Measurements from ENCODE around the gene IMP4.

IMP4 gene

GRCh38 chr2:130336877-130337734, 5.6 kb upstream of the IMP4 start:
- DNase-seq = peak; percentile 45

- peak; percentile 68 for DNase-seq
Measured at GRCh38 chr2:130337735-130338325, 4.9 kb upstream of the IMP4 start.

GRCh38 chr2:130338793-130339345, 3.8 kb upstream of the IMP4 start:
- DNase-seq = no peak

GRCh38 chr2:130339885-130340745, 2.6 kb upstream of the IMP4 start:
- no peak for DNase-seq

GRCh38 chr2:130341562-130342019, 1.1 kb upstream of the IMP4 start:
- no peak for DNase-seq

- DNase-seq = peak; percentile 95
Measured at GRCh38 chr2:130342020-130342532, 621 bp upstream of the IMP4 start.

GRCh38 chr2:130344578-130344977, 1.9 kb downstream of the IMP4 start:
- DNase-seq = no peak

- no peak for DNase-seq
Measured at GRCh38 chr2:130345091-130345490, 2.4 kb downstream of the IMP4 start.

- no peak for DNase-seq
Measured at GRCh38 chr2:130345611-130346010, 2.9 kb downstream of the IMP4 start.

GRCh38 chr2:130346041-130346740, 3.5 kb downstream of the IMP4 start:
- DNase-seq = no peak

GRCh38 chr2:130346741-130347066, 4.0 kb downstream of the IMP4 start:
- no peak for DNase-seq

- DNase-seq = no peak
Measured at GRCh38 chr2:130347220-130347925, 4.7 kb downstream of the IMP4 start.

GRCh38 chr2:130349174-130349573, 6.5 kb downstream of the IMP4 start:
- no peak for DNase-seq

- no peak for DNase-seq
Measured at GRCh38 chr2:130351711-130352110, 9.0 kb downstream of the IMP4 start.

- no peak for DNase-seq
Measured at GRCh38 chr2:130352237-130352636, 9.5 kb downstream of the IMP4 start.

- no peak for DNase-seq
Measured at GRCh38 chr2:130353291-130354138, 10.8 kb downstream of the IMP4 start.

GRCh38 chr2:130354139-130354428, 11.4 kb downstream of the IMP4 start:
- no peak for DNase-seq

- no peak for DNase-seq
Measured at GRCh38 chr2:130355172-130355577, 12.5 kb downstream of the IMP4 start.

- DNase-seq = peak; percentile 88
Measured at GRCh38 chr2:130355578-130356431, 13.1 kb downstream of the IMP4 start, which contains the start of gene PTPN18. Gene PTPN18 (plus strand): TSS chr2:130356056. CDS start chr2:130356108, 52 bp downstream.

GRCh38 chr2:130357864-130358263, 15.2 kb downstream of the IMP4 start:
- DNase-seq = no peak
